Tibial artery (tissue), 4 donors: ENCODE measurements around the gene WDR20.
"Not testable (repeated sequence)": the region's sequence is repeated elsewhere in the genome, so short reads cannot be mapped to it uniquely, and the experiment has no call there.

Source experiments
- DNase-seq, 2 donors: peaks; one replicate each; pipeline ENCODE4 v3.0.0-alpha.2; 2019
- H3K27ac ChIP-seq, 2 donors: fragments of 200-600 bp; sonication (generic) in 1 of 2; 1 replicate in 1 of 2; 2 replicates in 1 of 2; pipeline ENCODE4 v1.5.1; 2018 to 2019; ENCODE audit warnings: mild to moderate bottlenecking in 1 of 2
- H3K27me3 ChIP-seq, 2 donors: fragments of 200-600 bp; sonication (generic) in 1 of 2; one replicate each; pipeline versions ENCODE4 v1.5.1 to v1.6.0; 2016 to 2019
- H3K36me3 ChIP-seq, 3 donors: fragments of 200-600 bp; sonication (generic) in 2 of 3; one replicate each; pipeline ENCODE4 v1.5.1; 2016 to 2019; ENCODE audit warnings: mild to moderate bottlenecking in 2 of 3
- H3K4me1 ChIP-seq, 4 donors: fragments of 200-600 bp; sonication (generic) in 2 of 4; 1 replicate in 3 of 4; 2 replicates in 1 of 4; pipeline ENCODE4 v1.5.1; 2016 to 2019
- H3K4me3 ChIP-seq, 2 donors: fragments of 200-600 bp; sonication (generic) in 1 of 2; 1 replicate in 1 of 2; 2 replicates in 1 of 2; pipeline ENCODE4 v1.5.1; 2018 to 2019; ENCODE audit warnings: mild to moderate bottlenecking in 2 of 2
- H3K9me3 ChIP-seq, 3 donors: fragments of 200-600 bp; sonication (generic) in 1 of 3; one replicate each; pipeline ENCODE4 v1.5.1; 2016 to 2019
- intact Hi-C: fragments of 100-400 bp; cut with DNase I; formaldehyde crosslinking; loops from one replicate; pipeline ENCODE4 v1.15.0; 2023; ENCODE audit warnings: low total_unique reads
- TF ChIP-seq, protein P1 (sequence below), 2 experiments: fragments of 200-600 bp in 1 of 2; fragments of 450-650 bp in 1 of 2; IDR thresholded peaks; one replicate each; pipeline ENCODE4 v1.5.1; 2017 to 2019; ENCODE audit warnings: antibody characterized with exemption in 2 of 2, mild to moderate bottlenecking in 1 of 2, moderate library complexity in 1 of 2

WDR20 gene

DNA sequence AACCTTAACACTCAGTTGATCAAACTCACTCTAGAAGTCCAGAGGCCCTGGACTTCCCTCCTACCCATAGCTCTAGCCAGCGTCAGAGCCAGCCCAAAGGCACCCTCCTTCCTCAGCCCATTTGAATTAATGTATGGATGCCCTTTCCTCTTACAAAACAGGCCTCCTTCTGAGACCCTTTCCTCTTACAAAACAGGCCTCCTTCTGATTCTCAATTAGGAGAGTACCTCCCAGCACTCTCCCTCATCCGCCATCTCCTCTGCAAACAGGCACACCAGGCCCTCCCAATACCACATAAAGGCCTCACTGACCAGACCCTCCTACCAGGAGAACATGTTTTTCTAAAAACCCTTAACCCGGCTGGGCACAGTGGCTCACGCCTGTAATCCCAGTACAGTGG lies 99.5 kb downstream of the WDR20 start:
- H3K9me3 ChIP-seq = no peaks in the 10 kb centered on the region
- TF ChIP-seq, protein P1, sequence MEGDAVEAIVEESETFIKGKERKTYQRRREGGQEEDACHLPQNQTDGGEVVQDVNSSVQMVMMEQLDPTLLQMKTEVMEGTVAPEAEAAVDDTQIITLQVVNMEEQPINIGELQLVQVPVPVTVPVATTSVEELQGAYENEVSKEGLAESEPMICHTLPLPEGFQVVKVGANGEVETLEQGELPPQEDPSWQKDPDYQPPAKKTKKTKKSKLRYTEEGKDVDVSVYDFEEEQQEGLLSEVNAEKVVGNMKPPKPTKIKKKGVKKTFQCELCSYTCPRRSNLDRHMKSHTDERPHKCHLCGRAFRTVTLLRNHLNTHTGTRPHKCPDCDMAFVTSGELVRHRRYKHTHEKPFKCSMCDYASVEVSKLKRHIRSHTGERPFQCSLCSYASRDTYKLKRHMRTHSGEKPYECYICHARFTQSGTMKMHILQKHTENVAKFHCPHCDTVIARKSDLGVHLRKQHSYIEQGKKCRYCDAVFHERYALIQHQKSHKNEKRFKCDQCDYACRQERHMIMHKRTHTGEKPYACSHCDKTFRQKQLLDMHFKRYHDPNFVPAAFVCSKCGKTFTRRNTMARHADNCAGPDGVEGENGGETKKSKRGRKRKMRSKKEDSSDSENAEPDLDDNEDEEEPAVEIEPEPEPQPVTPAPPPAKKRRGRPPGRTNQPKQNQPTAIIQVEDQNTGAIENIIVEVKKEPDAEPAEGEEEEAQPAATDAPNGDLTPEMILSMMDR (IDR thresholded peaks at IDR 0.05) = no peak
- no peak overlapping the region for H3K4me3 ChIP-seq
- intact Hi-C loops = loop anchor here (5.0 kb wide), 1 partner anchor 73 kb away; no protein-coding TSS in a partner anchor
- no peak for DNase-seq
- no peaks in the 10 kb centered on the region for H3K36me3 ChIP-seq
- H3K4me1 ChIP-seq = peaks cover 0 to 6% (median 0%) of the 10 kb centered on the region in 4 donors
- no peak overlapping the region for H3K27ac ChIP-seq
- no peaks in the 10 kb centered on the region for H3K27me3 ChIP-seq

DNA sequence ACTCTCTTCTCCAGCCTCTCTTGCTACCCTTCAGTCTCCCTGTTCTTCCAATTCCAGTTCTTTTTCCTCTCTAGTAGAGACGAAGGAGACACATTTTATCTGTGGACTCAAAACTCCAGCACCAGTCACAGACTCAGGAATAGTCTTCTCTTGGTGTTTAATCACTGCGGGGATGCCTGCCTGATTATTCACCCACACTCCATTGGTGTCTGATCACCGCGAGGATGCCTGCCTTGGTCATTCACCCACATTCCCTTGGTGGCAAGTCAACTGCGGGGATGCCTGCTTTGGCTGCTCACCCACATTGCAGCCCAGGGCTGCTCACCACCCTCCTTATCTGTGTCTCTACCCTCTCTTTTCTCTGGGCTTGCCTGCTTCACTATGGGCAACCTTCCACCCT lies 100.8 kb downstream of the WDR20 start:
- H3K27ac ChIP-seq, DNase-seq, H3K4me3 ChIP-seq, H3K9me3 ChIP-seq, H3K27me3 ChIP-seq, intact Hi-C loops, H3K36me3 ChIP-seq, H3K4me1 ChIP-seq: not testable (repeated sequence)

DNA sequence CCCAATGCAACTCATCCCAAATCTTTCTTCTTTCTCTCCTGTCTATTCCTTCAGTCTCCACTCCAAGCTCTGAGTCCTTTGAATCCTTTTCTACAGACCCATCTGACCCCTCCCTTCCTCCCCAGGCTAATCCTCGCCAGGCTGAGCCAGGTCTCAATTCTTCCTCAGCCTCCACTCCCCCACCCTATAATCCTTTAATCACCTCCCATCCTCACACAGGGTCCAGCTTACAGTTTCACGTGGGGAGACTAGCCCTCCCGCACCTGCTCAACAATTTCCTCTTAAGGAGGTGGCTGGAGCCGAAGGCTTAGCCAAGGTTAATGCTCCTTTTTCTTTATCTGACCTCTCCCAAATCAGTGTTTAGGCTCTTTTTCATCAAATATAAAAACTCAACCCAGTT lies 101.5 kb downstream of the WDR20 start:
- Histone ChIP-seq H3K4me3 (no peak overlapping the region), H3K36me3 (no peaks in the 10 kb centered on the region), H3K9me3 (no peaks in the 10 kb centered on the region), H3K4me1 (no peaks in the 10 kb centered on the region), H3K27me3 (no peaks in the 10 kb centered on the region), H3K27ac (no peak overlapping the region)
- TF ChIP-seq, protein P1 (IDR thresholded peaks at IDR 0.05) = no peak
- intact Hi-C loops = no loop called here
- DNase-seq = no peak

DNA sequence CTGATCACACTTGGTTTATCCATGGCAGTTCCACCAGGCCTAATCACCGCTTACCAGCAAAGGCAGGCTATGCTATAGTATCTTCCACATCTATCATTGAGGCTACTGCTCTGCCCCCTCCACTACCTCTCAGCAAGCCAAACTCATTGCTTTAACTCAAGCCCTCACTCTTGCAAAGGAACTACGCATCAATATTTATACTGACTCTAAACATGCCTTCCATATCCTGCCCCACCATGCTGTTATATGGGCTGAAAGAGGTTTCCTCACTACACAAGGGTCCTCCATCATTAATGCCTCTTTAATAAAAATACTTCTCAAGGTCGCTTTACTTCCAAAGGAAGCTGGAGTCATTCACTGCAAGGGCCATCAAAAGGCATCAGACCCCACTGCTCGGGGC lies 104.1 kb downstream of the WDR20 start:
- H3K9me3 ChIP-seq, H3K27ac ChIP-seq, DNase-seq, H3K4me3 ChIP-seq, H3K27me3 ChIP-seq, H3K4me1 ChIP-seq, H3K36me3 ChIP-seq, intact Hi-C loops: not testable (repeated sequence)

DNA sequence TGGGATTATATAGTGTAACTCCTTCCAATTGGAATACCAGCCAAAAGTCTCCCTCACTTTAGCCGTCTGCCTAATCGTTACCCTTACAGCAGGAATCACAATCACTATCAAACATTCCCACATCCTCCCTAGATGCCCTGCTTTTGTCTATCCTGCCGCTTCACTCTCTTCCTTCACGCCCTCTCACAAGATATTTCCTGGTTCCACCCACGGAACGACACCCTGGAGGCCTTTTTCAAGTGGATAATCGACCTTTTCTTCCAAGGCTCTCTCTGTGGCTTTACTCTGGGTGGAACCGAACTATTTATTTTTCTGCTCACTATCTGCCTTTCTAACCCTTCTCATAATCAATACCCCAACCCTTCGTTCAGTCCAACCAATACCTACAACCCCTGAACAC lies 106.4 kb downstream of the WDR20 start:
- no peak for DNase-seq
- Histone ChIP-seq H3K27ac (no peak overlapping the region), H3K4me3 (no peak overlapping the region), H3K36me3 (peaks cover 0 to 18% (median 0%) of the 10 kb centered on the region in 3 donors), H3K27me3 (no peaks in the 10 kb centered on the region), H3K4me1 (no peaks in the 10 kb centered on the region), H3K9me3 (no peaks in the 10 kb centered on the region)
- TF ChIP-seq, protein P1 (IDR thresholded peaks at IDR 0.05) = no peak
- intact Hi-C loops = no loop called here

DNA sequence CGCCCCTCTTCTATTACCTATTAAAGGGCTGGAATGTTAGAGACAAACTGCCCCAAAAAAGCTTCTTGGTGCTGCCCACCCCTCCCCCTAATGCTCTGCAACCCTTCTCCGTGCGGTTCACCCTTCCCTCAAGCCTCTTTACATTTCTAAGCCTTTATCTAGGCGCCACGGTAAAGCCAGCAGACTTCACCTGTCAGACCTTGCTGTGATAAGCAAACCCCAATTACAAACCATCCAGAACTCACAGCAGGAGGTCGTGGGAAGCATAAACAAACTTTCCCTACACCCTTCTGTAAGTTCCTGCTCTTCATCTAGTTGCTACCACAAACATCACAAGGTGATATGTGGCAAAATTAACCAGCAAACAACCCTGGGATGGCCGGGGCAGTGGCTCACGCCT lies 108.4 kb downstream of the WDR20 start:
- Histone ChIP-seq H3K9me3 (no peaks in the 10 kb centered on the region), H3K27ac (no peak overlapping the region), H3K4me1 (no peaks in the 10 kb centered on the region), H3K36me3 (peaks cover 0 to 23% (median 0%) of the 10 kb centered on the region in 3 donors), H3K27me3 (no peaks in the 10 kb centered on the region), H3K4me3 (no peak overlapping the region)
- intact Hi-C loops = no loop called here
- no peak for DNase-seq
- TF ChIP-seq, protein P1 (IDR thresholded peaks at IDR 0.05) = no peak

DNA sequence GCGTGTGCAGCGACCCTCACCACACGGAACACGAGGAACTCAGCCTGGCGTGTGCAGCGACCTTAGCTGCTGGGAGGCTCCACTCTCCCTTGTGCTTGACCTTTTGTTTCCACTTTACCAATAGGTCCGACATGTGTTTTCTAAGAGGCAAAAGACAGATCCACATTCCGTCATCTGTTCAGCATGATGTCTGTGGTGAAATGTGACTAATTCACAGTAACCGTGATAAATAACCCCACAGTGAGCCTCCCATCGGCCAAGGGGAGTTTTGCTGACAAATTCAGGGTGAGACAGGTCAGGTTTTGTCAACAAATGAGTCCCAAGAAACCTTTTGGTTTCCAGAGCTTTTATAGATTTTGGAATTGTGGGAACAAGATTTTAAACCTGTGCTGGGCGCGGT lies 109.3 kb downstream of the WDR20 start:
- Histone ChIP-seq H3K27me3 (no peaks in the 10 kb centered on the region), H3K9me3 (no peaks in the 10 kb centered on the region), H3K4me1 (no peaks in the 10 kb centered on the region), H3K27ac (no peak overlapping the region), H3K36me3 (peaks cover 0 to 23% (median 0%) of the 10 kb centered on the region in 3 donors), H3K4me3 (no peak overlapping the region)
- intact Hi-C loops = no loop called here
- no peak for DNase-seq
- TF ChIP-seq, protein P1 (IDR thresholded peaks at IDR 0.05) = no peak
